GM21528 (cell line): ENCODE data around the gene PADI3.

ENCODE experiments used
- ATAC-seq: cut with Tn5 transposase; IDR thresholded peaks from one replicate; pipeline ENCODE4 v1.9.1; 2021; ENCODE audit warnings: mild to moderate bottlenecking, moderate library complexity; ENCODE audit not compliant: unreplicated experiment, low FRiP score

PADI3 gene

GRCh38 chr1:17213782-17214148 is 35.1 kb upstream of the PADI3 start:
- ATAC-seq, result no peak

- ATAC-seq, result no peak
Observed at GRCh38 chr1:17214876-17215544, 33.9 kb upstream of the PADI3 start.

- no peak for ATAC-seq
Observed at GRCh38 chr1:17215545-17215890, 33.4 kb upstream of the PADI3 start.

GRCh38 chr1:17216078-17216477 is 32.8 kb upstream of the PADI3 start:
- ATAC-seq, result no peak

- ATAC-seq, result no peak
Observed at GRCh38 chr1:17217607-17218006, 31.3 kb upstream of the PADI3 start.

GRCh38 chr1:17218939-17219338 is 30.0 kb upstream of the PADI3 start:
- ATAC-seq, result no peak

- no peak for ATAC-seq
Observed at GRCh38 chr1:17220287-17220686, 28.6 kb upstream of the PADI3 start.

GRCh38 chr1:17222557-17222956 is 26.3 kb upstream of the PADI3 start:
- ATAC-seq, result no peak

- no peak for ATAC-seq
Observed at GRCh38 chr1:17224434-17224833, 24.5 kb upstream of the PADI3 start.

- no peak for ATAC-seq
Observed at GRCh38 chr1:17225140-17225539, 23.8 kb upstream of the PADI3 start.

GRCh38 chr1:17227358-17227915 is 21.5 kb upstream of the PADI3 start:
- no peak for ATAC-seq

- ATAC-seq, result no peak
Observed at GRCh38 chr1:17228619-17229018, 20.3 kb upstream of the PADI3 start.

- no peak for ATAC-seq
Observed at GRCh38 chr1:17229379-17229778, 19.5 kb upstream of the PADI3 start.

GRCh38 chr1:17230106-17230505 is 18.8 kb upstream of the PADI3 start:
- ATAC-seq, result no peak

GRCh38 chr1:17230671-17231310 is 18.1 kb upstream of the PADI3 start:
- no peak for ATAC-seq

- no peak for ATAC-seq
Observed at GRCh38 chr1:17232759-17233661, 15.9 kb upstream of the PADI3 start.

GRCh38 chr1:17233675-17234320 is 15.1 kb upstream of the PADI3 start:
- ATAC-seq, result no peak

- ATAC-seq, result no peak
Observed at GRCh38 chr1:17234405-17234804, 14.5 kb upstream of the PADI3 start.

- ATAC-seq, result no peak
Observed at GRCh38 chr1:17235135-17235885, 13.6 kb upstream of the PADI3 start.
